ENCODE measurements around the gene ETNK2.
A peak's percentile ranks its signal among the peaks of the same experiment; 100 is the strongest.

ETNK2 gene

DNA sequence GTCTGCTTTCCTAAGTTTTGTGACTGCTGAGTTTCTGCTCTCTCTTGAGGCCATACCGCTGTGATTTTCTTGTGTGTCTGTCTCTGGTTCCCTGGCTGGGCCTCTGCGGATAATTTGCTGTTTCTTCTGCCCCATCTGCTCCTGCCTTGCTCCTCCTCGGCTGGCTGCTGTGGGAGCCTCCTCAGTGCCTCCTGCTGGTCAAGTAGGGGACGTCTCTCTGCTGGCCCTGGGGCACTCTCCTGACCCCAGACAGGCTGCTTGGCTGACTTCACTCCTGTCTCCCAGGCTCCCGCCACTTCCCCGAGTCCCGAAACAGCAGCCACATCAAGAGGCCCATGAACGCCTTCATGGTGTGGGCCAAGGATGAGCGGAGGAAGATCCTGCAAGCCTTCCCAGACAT is 28.5 kb downstream of the ETNK2 start:
- peaks cover 2% of the 10 kb centered on the region for H3K4me1 ChIP-seq (ENCODE audit: control insufficient read depth, insufficient read depth, low read length)
- H3K27ac ChIP-seq (ENCODE audit: low read depth, low read length): no peak overlapping the region
- H3K9me3 ChIP-seq (ENCODE audit: control insufficient read depth, insufficient read depth, low read length): no peaks in the 10 kb centered on the region
- no peak overlapping the region for H3K4me3 ChIP-seq (ENCODE audit: low read depth, low read length)
- no peak overlapping the region for H3K9ac ChIP-seq (ENCODE audit: low read depth, low read length)
- H3K27me3 ChIP-seq (ENCODE audit: control insufficient read depth, insufficient read depth, low read length): no peaks in the 10 kb centered on the region
- H3K36me3 ChIP-seq (ENCODE audit: control insufficient read depth, insufficient read depth, low read length): peaks cover 92% of the 10 kb centered on the region

DNA sequence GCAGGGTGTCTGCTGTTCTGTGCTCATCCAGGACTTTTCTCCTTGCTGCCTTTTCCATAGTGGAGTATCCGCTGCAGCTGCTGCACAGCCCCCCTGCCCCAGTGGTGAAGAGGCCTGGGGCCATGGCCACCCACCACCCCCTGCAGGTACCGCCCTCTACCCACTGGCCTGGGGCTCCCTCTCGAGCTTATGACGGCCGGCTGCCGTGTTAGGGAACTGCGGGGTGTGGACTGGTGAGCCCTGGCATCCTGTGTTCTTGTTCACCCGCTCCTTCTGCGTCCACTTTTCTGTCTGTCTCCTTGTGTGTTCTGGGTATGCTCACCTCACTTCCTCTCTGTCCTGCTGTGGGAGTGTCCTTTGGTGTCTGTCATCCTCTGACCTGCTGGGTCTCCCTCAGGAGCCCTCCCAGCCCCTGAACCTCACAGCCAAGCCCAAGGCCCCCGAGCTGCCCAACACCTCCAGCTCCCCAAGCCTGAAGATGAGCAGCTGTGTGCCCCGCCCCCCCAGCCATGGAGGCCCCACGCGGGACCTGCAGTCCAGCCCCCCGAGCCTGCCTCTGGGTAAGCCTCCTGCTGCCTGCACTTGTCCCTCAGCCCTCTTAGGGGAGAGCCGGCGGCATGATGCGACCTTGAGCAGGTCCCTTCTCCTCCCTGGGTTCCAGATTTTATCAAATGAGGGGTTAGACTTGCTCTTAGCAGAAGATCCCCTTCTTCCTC is 29.8 kb downstream of the ETNK2 start:
- Histone ChIP-seq H3K9me3 (ENCODE audit: control insufficient read depth, insufficient read depth, low read length) (no peaks in the 10 kb centered on the region), H3K36me3 (ENCODE audit: control insufficient read depth, insufficient read depth, low read length) (peaks cover 95% of the 10 kb centered on the region), H3K9ac (ENCODE audit: low read depth, low read length) (no peak overlapping the region), H3K27me3 (ENCODE audit: control insufficient read depth, insufficient read depth, low read length) (no peaks in the 10 kb centered on the region), H3K27ac (ENCODE audit: low read depth, low read length) (no peak overlapping the region), H3K4me1 (ENCODE audit: control insufficient read depth, insufficient read depth, low read length) (no peaks in the 10 kb centered on the region), H3K4me3 (ENCODE audit: low read depth, low read length) (no peak overlapping the region)

DNA sequence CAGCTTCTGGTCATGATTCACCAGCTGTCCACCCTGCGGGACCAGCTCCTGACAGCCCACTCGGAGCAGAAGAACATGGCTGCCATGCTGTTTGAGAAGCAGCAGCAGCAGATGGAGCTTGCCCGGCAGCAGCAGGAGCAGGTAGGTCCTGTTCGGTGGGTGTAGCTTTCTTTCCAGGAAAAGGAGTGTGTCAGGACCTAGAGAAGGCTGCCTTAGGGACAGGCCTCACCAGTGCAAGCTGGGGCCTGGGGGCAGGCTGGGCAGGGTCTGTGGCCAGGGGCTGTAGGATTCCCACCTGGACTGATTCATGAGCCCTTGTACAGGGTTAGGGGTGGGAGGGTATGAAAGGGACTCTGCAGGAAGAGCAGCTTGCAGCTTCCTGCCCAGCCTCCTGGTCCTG is 35.3 kb downstream of the ETNK2 start:
- Histone ChIP-seq H3K27ac (ENCODE audit: low read depth, low read length) (no peak overlapping the region), H3K4me3 (ENCODE audit: low read depth, low read length) (no peak overlapping the region), H3K4me1 (ENCODE audit: control insufficient read depth, insufficient read depth, low read length) (0 out of 2 replicates have a peak, but pooled peaks cover 3% of the 10 kb centered on the region), H3K27me3 (ENCODE audit: control insufficient read depth, insufficient read depth, low read length) (no peaks in the 10 kb centered on the region), H3K36me3 (ENCODE audit: control insufficient read depth, insufficient read depth, low read length) (peaks cover 69% of the 10 kb centered on the region), H3K9ac (ENCODE audit: low read depth, low read length) (no peak overlapping the region), H3K9me3 (ENCODE audit: control insufficient read depth, insufficient read depth, low read length) (no peaks in the 10 kb centered on the region)

DNA sequence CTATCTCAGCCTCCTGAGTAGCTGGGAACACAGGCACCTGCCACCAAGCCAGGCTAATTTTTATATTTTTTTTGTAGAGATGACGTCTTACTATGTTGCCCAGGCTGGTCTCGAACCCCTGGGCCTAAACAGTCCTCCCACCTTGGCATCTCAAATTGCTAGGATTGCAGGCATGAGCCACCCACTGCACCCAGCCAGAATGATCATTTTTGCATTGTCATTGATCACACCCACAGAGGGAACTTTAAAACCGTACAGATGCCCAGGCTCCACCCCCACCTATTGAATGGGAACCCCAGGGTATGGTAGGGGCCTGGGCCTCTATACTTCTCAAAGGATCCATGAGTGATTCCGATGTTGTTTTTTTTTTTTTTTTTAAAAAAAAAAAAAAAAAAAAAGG is 36.7 kb downstream of the ETNK2 start:
- H3K27me3 ChIP-seq (ENCODE audit: control insufficient read depth, insufficient read depth, low read length): no peaks in the 10 kb centered on the region
- H3K4me3 ChIP-seq (ENCODE audit: low read depth, low read length): no peak overlapping the region
- no peak overlapping the region for H3K27ac ChIP-seq (ENCODE audit: low read depth, low read length)
- H3K36me3 ChIP-seq (ENCODE audit: control insufficient read depth, insufficient read depth, low read length): peaks cover 58% of the 10 kb centered on the region
- H3K9ac ChIP-seq (ENCODE audit: low read depth, low read length): no peak overlapping the region
- H3K9me3 ChIP-seq (ENCODE audit: control insufficient read depth, insufficient read depth, low read length): no peaks in the 10 kb centered on the region
- peaks cover 15% of the 10 kb centered on the region for H3K4me1 ChIP-seq (ENCODE audit: control insufficient read depth, insufficient read depth, low read length)

DNA sequence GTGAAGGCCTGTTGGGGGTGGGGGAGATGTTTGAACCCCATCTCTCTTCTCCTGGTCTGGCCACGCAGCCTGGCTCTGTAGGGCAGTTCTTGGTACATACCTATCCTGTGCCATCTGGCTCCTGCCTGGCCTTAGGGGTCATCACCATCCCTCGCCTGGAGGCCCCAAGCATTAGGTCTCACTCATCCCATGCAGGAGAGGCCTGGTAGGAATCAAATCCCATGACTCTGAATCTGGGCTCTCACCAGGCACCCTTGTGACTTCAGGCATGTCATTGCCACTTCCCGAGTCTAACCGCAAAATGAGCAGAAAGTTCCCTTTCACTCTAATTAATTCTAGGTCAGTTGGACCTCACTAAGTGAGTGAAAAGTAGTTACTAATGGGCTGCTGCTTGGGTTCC is 37.2 kb downstream of the ETNK2 start:
- H3K9ac ChIP-seq (ENCODE audit: low read depth, low read length): no peak overlapping the region
- no peak overlapping the region for H3K27ac ChIP-seq (ENCODE audit: low read depth, low read length)
- no peaks in the 10 kb centered on the region for H3K27me3 ChIP-seq (ENCODE audit: control insufficient read depth, insufficient read depth, low read length)
- H3K36me3 ChIP-seq (ENCODE audit: control insufficient read depth, insufficient read depth, low read length): peaks cover 53% of the 10 kb centered on the region
- H3K4me1 ChIP-seq (ENCODE audit: control insufficient read depth, insufficient read depth, low read length): peaks cover 15% of the 10 kb centered on the region
- no peak overlapping the region for H3K4me3 ChIP-seq (ENCODE audit: low read depth, low read length)
- H3K9me3 ChIP-seq (ENCODE audit: control insufficient read depth, insufficient read depth, low read length): no peaks in the 10 kb centered on the region

DNA sequence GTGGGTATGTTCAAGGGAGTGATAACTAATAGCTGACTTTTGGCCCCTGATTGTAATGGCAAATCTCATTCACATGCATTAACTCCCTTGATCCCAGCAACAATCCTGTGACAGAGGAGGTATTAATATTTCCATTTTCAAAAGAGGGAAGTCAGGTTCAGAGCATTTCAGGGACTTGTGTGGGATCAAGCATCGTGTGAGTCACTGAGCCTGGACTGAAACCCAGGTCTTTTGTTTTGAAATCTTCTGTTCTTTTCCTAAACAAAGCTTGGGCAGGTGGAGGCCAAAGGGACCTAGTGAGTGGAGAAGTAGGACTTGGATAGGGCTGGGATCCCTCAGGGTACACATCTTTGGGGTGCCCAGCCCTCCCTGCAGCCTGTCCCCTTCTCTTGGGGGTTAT is 37.9 kb downstream of the ETNK2 start:
- Histone ChIP-seq H3K27me3 (ENCODE audit: control insufficient read depth, insufficient read depth, low read length) (no peaks in the 10 kb centered on the region), H3K9ac (ENCODE audit: low read depth, low read length) (no peak overlapping the region), H3K36me3 (ENCODE audit: control insufficient read depth, insufficient read depth, low read length) (peaks cover 46% of the 10 kb centered on the region), H3K27ac (ENCODE audit: low read depth, low read length) (no peak overlapping the region), H3K4me3 (ENCODE audit: low read depth, low read length) (no peak overlapping the region), H3K9me3 (ENCODE audit: control insufficient read depth, insufficient read depth, low read length) (no peaks in the 10 kb centered on the region), H3K4me1 (ENCODE audit: control insufficient read depth, insufficient read depth, low read length) (peaks cover 22% of the 10 kb centered on the region)

DNA sequence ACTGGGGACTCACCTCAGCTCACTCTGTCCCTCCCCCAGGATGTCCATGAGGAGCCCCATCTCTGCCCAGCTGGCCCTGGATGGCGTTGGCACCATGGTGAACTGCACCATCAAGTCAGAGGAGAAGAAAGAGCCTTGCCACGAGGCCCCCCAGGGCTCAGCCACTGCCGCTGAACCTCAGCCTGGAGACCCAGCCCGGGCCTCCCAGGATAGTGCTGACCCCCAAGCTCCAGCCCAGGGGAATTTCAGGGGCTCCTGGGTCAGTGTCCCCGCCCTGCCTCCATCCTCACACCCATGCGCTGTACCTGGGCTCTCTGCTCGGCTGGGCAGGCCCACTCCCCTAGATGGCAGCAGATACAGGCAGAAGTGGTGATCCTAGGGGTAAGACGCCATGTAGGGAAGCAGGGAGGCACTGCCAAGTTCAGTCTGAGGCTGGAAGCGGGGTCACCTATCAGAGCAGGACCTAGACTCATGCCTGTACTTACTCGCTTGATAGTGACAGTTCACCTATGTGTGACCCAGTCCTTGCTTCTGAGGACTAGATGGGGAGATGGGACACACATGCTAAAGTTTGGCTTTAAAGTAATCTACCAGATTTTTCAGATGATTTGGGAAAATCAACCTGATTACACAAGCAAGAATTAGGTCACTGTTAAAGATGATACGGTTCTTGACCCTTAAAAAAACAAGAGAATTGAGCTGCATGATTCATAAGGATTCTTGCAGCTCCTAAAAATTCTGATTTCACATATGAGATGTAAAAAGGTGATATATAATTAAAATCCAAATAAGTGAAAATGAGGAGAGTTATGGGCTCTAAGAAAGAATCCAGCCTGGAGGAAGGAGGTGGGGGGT is 38.7 kb downstream of the ETNK2 start:
- no peaks in the 10 kb centered on the region for H3K9me3 ChIP-seq (ENCODE audit: control insufficient read depth, insufficient read depth, low read length)
- H3K4me1 ChIP-seq (ENCODE audit: control insufficient read depth, insufficient read depth, low read length): peaks cover 25% of the 10 kb centered on the region
- H3K36me3 ChIP-seq (ENCODE audit: control insufficient read depth, insufficient read depth, low read length): peaks cover 38% of the 10 kb centered on the region
- H3K27me3 ChIP-seq (ENCODE audit: control insufficient read depth, insufficient read depth, low read length): no peaks in the 10 kb centered on the region
- H3K9ac ChIP-seq (ENCODE audit: low read depth, low read length): no peak overlapping the region
- H3K27ac ChIP-seq (ENCODE audit: low read depth, low read length): no peak overlapping the region
- no peak overlapping the region for H3K4me3 ChIP-seq (ENCODE audit: low read depth, low read length)

DNA sequence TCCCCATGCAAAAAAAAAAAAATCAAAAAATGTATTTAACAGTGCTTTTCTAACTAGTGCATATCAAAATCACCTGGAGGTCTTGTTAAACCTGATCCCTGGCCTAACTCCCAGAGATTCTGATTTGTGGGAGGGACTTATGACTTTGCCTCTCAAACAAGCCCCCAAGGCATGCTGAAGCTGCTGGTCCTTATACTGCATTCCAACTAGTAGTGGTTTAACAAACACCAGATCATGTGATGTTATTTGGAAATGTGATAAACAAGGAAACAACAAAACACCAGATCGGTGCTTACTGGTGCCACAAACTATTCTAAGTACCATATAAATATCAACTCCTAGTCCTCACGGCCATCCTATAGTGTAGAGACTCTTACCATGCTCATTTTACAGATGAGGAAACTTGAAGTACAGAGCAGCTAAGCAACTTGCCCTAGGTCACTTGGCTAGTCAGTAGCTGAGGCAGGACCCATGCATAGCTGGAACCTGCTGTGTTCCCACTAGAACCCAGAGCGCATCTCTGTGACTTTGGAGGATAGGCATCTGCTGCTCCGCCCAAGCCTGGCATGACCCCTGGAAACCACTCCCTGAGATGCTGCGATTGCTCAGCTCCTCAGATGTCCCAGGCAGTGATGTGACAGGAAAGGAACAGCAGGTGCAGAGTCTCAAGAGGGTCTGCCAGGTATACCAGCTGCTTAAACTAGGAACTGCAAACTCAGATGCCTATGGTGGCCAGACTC is 40.8 kb downstream of the ETNK2 start:
- peaks cover 19% of the 10 kb centered on the region for H3K36me3 ChIP-seq (ENCODE audit: control insufficient read depth, insufficient read depth, low read length)
- peak overlapping the region; percentile 24 for H3K27ac ChIP-seq (ENCODE audit: low read depth, low read length)
- H3K4me1 ChIP-seq (ENCODE audit: control insufficient read depth, insufficient read depth, low read length): peaks cover 40% of the 10 kb centered on the region
- H3K9me3 ChIP-seq (ENCODE audit: control insufficient read depth, insufficient read depth, low read length): no peaks in the 10 kb centered on the region
- H3K27me3 ChIP-seq (ENCODE audit: control insufficient read depth, insufficient read depth, low read length): no peaks in the 10 kb centered on the region
- H3K4me3 ChIP-seq (ENCODE audit: low read depth, low read length): no peak overlapping the region
- no peak overlapping the region for H3K9ac ChIP-seq (ENCODE audit: low read depth, low read length)

DNA sequence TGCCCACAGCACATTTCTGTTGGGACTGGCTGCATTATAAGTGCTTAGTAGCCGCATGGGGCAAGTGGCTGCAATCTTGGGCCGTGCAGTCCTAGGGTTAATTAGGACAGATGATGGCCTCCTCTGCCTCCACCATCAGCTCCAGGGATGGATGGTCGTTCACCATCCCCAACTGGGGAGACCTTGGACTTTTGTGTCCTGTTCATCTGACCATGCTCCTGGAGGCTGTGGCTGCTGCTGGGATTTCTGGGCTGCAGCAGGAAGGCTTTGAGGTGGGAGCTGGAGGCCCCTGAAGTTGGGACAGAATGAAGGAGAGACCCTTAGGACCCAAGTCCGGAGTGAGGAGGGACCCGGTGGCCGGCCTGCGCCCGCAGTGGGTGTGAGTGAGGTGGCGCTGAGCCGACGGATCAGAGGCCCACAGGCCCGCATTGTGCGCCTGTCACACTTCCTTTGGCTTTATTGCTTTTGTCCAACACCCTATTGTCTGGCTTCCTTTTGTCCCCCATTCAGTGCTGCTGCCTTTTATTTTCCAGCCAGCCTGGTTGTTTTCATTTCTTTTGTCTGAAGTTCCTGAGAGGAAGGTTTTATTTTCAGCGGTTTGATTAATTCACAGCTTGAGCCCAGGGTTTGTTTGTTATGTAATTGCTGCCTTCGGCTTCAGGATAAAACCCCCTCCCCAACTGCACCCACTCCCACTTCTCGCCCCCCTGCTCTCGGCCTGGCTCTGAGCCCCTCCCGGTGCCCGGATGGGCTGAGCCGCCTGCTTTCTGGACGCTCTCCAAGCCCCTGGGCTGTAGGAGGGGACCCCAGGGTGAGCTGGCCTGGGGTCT is 43.3 kb downstream of the ETNK2 start:
- Histone ChIP-seq H3K9me3 (ENCODE audit: control insufficient read depth, insufficient read depth, low read length) (no peaks in the 10 kb centered on the region), H3K27ac (ENCODE audit: low read depth, low read length) (peak overlapping the region; percentile 94), H3K4me1 (ENCODE audit: control insufficient read depth, insufficient read depth, low read length) (peaks cover 57% of the 10 kb centered on the region), H3K36me3 (ENCODE audit: control insufficient read depth, insufficient read depth, low read length) (peaks cover 5% of the 10 kb centered on the region; the same call in 1 of the 2 replicates), H3K9ac (ENCODE audit: low read depth, low read length) (0 out of 2 replicates have a peak overlapping the region, but pooled peaks have one; percentile 8), H3K4me3 (ENCODE audit: low read depth, low read length) (peak overlapping the region; percentile 21), H3K27me3 (ENCODE audit: control insufficient read depth, insufficient read depth, low read length) (no peaks in the 10 kb centered on the region)

DNA sequence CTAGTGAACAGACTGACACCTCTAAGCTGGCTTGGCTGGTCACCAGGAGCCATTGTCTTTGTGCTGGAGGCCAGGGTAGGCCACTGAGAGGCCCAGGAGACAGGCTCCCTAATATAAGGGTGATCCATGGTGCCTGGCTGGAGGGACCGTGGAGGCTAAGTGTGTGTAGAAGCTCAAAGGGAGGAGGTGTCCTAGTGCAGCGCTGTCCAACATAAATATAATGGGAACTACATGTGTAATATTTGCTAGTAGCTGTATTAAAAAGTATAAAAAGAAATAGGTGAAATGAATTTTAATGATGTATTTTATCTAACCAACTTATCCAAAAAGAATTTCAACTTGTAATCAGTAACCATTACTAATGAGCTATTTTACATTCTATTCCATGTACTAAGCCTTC is 44.0 kb downstream of the ETNK2 start:
- Histone ChIP-seq H3K27me3 (ENCODE audit: control insufficient read depth, insufficient read depth, low read length) (no peaks in the 10 kb centered on the region), H3K4me1 (ENCODE audit: control insufficient read depth, insufficient read depth, low read length) (peaks cover 63% of the 10 kb centered on the region), H3K4me3 (ENCODE audit: low read depth, low read length) (peak overlapping the region; percentile 20), H3K9me3 (ENCODE audit: control insufficient read depth, insufficient read depth, low read length) (no peaks in the 10 kb centered on the region), H3K36me3 (ENCODE audit: control insufficient read depth, insufficient read depth, low read length) (0 out of 2 replicates have a peak, but pooled peaks cover under 1% of the 10 kb centered on the region), H3K9ac (ENCODE audit: low read depth, low read length) (no peak overlapping the region), H3K27ac (ENCODE audit: low read depth, low read length) (peak overlapping the region; percentile 94)

All from HUES48 (cell line).